Trophoblast cell (in vitro differentiated cells and primary cell): ENCODE measurements around the gene RPS17.

Source experiments
- DNase-seq, 2 donors: peaks; one replicate each; pipeline ENCODE4 v3.0.0-alpha.2; 2016
- H2AFZ ChIP-seq: 2 replicates; pipeline ENCODE4 v1.6.1; 2013; ENCODE audit warnings: low read length, moderate library complexity, mild to moderate bottlenecking; ENCODE audit not compliant: insufficient read depth, poor library complexity
- H2AK5ac ChIP-seq: 2 replicates; pipeline ENCODE4 v1.6.1; 2013; ENCODE audit warnings: mild to moderate bottlenecking, low read length
- H2BK120ac ChIP-seq: 2 replicates; pipeline ENCODE4 v1.6.1; 2013; ENCODE audit warnings: low read length, mild to moderate bottlenecking, moderate library complexity; ENCODE audit not compliant: insufficient read depth, poor library complexity
- H2BK12ac ChIP-seq: 2 replicates; pipeline ENCODE4 v1.6.1; 2013; ENCODE audit warnings: mild to moderate bottlenecking, low read length, moderate library complexity
- H2BK5ac ChIP-seq: 2 replicates; pipeline ENCODE4 v1.6.1; 2013; ENCODE audit warnings: low read length, low read depth, moderate library complexity, mild to moderate bottlenecking; ENCODE audit not compliant: poor library complexity
- H3K14ac ChIP-seq: 2 replicates; pipeline ENCODE4 v1.6.1; 2013; ENCODE audit warnings: mild to moderate bottlenecking, low read length
- H3K18ac ChIP-seq: 2 replicates; pipeline ENCODE4 v1.6.1; 2013; ENCODE audit warnings: mild to moderate bottlenecking, low read length
- H3K23ac ChIP-seq: 2 replicates; pipeline ENCODE4 v1.6.1; 2013; ENCODE audit warnings: low read length
- H3K27ac ChIP-seq: 2 replicates; pipeline ENCODE4 v1.5.1; 2013; ENCODE audit warnings: low read depth, mild to moderate bottlenecking, inconsistent platforms, low read length, moderate library complexity
- H3K27me3 ChIP-seq: 2 replicates; pipeline ENCODE4 v1.6.1; 2013; ENCODE audit warnings: inconsistent platforms, mild to moderate bottlenecking, low read length, moderate library complexity; ENCODE audit not compliant: insufficient read depth
- H3K36me3 ChIP-seq, 2 experiments: 1 replicate in 1 of 2; 2 replicates in 1 of 2; pipeline ENCODE4 v1.6.1; 2013; ENCODE audit warnings: low read length in 2 of 2, mild to moderate bottlenecking in 2 of 2, moderate library complexity in 1 of 2; ENCODE audit not compliant: insufficient read depth in 2 of 2, control insufficient read depth in 1 of 2
- H3K4ac ChIP-seq: 2 replicates; pipeline ENCODE4 v1.6.1; 2013; ENCODE audit warnings: low read depth, mild to moderate bottlenecking, low read length, moderate library complexity
- H3K4me1 ChIP-seq, 2 experiments: 1 replicate in 1 of 2; 2 replicates in 1 of 2; pipeline ENCODE4 v1.6.1; 2013; ENCODE audit warnings: low read length in 2 of 2, mild to moderate bottlenecking in 2 of 2, moderate library complexity in 1 of 2; ENCODE audit not compliant: insufficient read depth in 2 of 2, control insufficient read depth in 1 of 2
- H3K4me2 ChIP-seq: 2 replicates; pipeline ENCODE4 v1.6.1; 2013; ENCODE audit warnings: inconsistent platforms, mild to moderate bottlenecking, low read length, moderate library complexity
- H3K4me3 ChIP-seq: 2 replicates; pipeline ENCODE4 v1.5.1; 2013; ENCODE audit warnings: mild to moderate bottlenecking, low read depth, low read length, inconsistent platforms
- H3K79me1 ChIP-seq: one replicate; pipeline ENCODE4 v1.6.1; 2013; ENCODE audit warnings: low read length
- H3K79me2 ChIP-seq: 2 replicates; pipeline ENCODE4 v1.6.1; 2013; ENCODE audit warnings: low read length, mild to moderate bottlenecking; ENCODE audit not compliant: control insufficient read depth, insufficient read depth, poor library complexity
- H3K9ac ChIP-seq: 2 replicates; pipeline ENCODE4 v1.6.1; 2013; ENCODE audit warnings: mild to moderate bottlenecking, low read length
- H3K9me3 ChIP-seq: 2 replicates; pipeline ENCODE4 v1.6.1; 2013; ENCODE audit warnings: low read depth, mild to moderate bottlenecking, control low read depth, inconsistent platforms, low read length; ENCODE audit not compliant: insufficient read depth
- H4K12ac ChIP-seq: 2 replicates; pipeline ENCODE4 v1.6.1; 2013; ENCODE audit warnings: low read depth, mild to moderate bottlenecking, low read length, moderate library complexity
- H4K8ac ChIP-seq: 2 replicates; pipeline ENCODE4 v1.6.1; 2013; ENCODE audit warnings: low read depth, mild to moderate bottlenecking, low read length, moderate library complexity
- H4K91ac ChIP-seq: one replicate; pipeline ENCODE4 v1.6.1; 2013; ENCODE audit warnings: low read depth, mild to moderate bottlenecking, low read length, moderate library complexity
- WGBS: extraction: QIAGEN DNeasy Blood & Tissue Kit; methylation state at CpG from one replicate; pipeline ENCODE4 v1.1.7; 2013; ENCODE audit warnings: missing lambda C conversion rate; ENCODE audit not compliant: insufficient read length, insufficient coverage; ENCODE audit errors: extremely low coverage; 5-methylcytosine and 5-hydroxymethylcytosine counted together

The RPS17 gene

DNA sequence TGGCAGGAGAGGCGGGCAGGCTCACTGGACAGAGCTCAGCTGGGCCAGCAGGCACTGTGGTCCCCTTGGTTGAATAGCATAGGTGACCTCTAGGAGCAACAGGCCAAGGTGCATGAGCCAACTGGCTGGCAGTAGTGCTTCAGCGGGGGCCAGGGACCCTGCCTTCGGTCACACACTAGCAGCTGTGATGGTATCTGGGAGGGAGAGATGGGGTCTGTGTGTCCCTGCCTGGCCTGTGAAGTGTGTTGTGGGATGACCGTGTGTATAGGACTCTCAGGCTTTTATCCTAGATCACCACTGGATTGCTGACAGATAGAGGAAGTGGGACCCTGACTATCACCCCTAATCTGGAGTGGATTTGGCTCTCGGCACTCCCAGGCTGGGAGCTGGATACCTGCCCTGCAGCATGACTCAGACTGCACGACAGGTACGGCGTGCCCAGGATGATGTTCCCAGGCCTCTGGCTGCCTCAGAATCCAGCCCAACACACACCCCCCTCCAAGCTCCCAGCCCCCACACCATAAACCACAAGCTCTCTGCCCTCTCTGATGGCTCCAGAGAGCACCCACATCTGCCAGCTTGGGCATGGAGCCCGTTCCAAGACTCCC lies 7.8 kb downstream of the RPS17 start:
- Histone ChIP-seq H4K91ac (no peak overlapping the region), H2BK120ac (no peak overlapping the region)

DNA sequence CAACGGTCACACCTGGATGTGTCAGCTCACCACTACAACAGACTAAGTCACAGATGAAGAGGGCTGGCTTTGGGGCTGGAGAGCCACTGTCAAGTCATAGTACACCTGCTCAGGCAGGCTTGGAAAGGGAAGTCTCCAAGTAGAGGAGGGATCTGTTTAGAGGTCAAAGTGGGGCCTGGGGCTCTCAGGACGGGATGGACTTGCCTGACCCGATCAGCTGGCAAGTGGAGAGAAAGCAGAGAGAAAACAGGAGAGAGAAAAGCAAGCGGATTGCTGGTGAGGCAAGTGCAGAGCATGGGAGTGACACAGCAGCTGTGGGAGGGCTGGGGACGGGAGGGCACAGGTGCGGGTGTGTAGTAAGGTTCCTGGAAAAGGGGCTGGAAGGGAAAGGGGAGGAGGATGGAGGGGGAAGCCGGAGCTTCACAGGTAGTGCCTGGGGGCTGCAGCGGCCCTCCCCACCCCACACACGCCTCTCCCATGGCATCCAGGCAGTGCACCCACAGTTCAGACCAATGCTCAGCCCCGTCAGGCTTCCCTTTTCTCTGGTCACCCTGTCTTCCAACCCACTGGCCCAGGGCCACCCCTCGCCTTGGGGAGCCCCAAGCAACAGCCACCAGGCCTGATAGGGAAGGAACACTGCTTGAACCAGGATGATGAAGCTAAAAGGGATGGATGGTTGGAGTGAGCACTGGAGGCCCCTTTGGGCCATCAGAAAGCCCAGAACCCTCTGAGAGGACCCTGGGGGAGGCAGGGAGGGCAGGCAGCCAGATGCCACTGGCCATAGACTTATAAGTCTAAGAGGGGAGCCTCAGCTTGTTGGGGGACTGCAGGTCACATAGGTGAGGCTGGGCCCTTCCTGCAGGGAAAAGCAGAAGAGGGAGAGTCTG lies 8.5 kb downstream of the RPS17 start:
- no peak overlapping the region for H2AK5ac ChIP-seq
- no peaks in the 10 kb centered on the region for H3K9me3 ChIP-seq
- no CpG with 5 or more reads among the region's 11 CpGs for WGBS
- H3K4me3 ChIP-seq: no peak overlapping the region
- H3K9ac ChIP-seq: no peak overlapping the region
- DNase-seq: no peak
- no peak overlapping the region for H4K91ac ChIP-seq
- H3K4me1 ChIP-seq: peaks cover 0 to 3% of the 10 kb centered on the region in 2 experiments
- no peak overlapping the region for H2AFZ ChIP-seq
- no peak overlapping the region for H2BK5ac ChIP-seq
- H3K23ac ChIP-seq: no peak overlapping the region
- H3K79me2 ChIP-seq: no peaks in the 10 kb centered on the region
- H3K79me1 ChIP-seq: peaks cover 2% of the 10 kb centered on the region
- H2BK12ac ChIP-seq: no peak overlapping the region
- H4K8ac ChIP-seq: no peak overlapping the region
- H3K4ac ChIP-seq: no peak overlapping the region
- H3K18ac ChIP-seq: no peak overlapping the region
- H4K12ac ChIP-seq: peak overlapping the region; percentile 26
- H3K14ac ChIP-seq: no peak overlapping the region
- H3K27ac ChIP-seq: no peak overlapping the region
- no peaks in the 10 kb centered on the region for H3K27me3 ChIP-seq
- no peak overlapping the region for H3K4me2 ChIP-seq
- peaks cover 23 to 29% of the 10 kb centered on the region in 2 experiments for H3K36me3 ChIP-seq
- H2BK120ac ChIP-seq: no peak overlapping the region

More for the DNA sequence above, 7.8 kb downstream of the RPS17 start:
- Histone ChIP-seq H4K8ac (no peak overlapping the region), H3K27me3 (no peaks in the 10 kb centered on the region), H2AK5ac (no peak overlapping the region), H3K9me3 (no peaks in the 10 kb centered on the region), H3K9ac (no peak overlapping the region), H3K79me1 (peaks cover 2% of the 10 kb centered on the region), H3K36me3 (peaks cover 27 to 36% of the 10 kb centered on the region in 2 experiments), H3K27ac (no peak overlapping the region), H3K4ac (no peak overlapping the region), H3K14ac (no peak overlapping the region), H3K23ac (no peak overlapping the region), H3K4me2 (no peak overlapping the region), H4K12ac (no peak overlapping the region), H3K4me1 (peaks cover 0 to 3% of the 10 kb centered on the region in 2 experiments), H2BK5ac (no peak overlapping the region), H2BK12ac (no peak overlapping the region), H3K4me3 (no peak overlapping the region), H2AFZ (no peak overlapping the region), H3K79me2 (no peaks in the 10 kb centered on the region), H3K18ac (no peak overlapping the region)
- no CpG with 5 or more reads among the region's 9 CpGs for WGBS
- DNase-seq: no peak

DNA sequence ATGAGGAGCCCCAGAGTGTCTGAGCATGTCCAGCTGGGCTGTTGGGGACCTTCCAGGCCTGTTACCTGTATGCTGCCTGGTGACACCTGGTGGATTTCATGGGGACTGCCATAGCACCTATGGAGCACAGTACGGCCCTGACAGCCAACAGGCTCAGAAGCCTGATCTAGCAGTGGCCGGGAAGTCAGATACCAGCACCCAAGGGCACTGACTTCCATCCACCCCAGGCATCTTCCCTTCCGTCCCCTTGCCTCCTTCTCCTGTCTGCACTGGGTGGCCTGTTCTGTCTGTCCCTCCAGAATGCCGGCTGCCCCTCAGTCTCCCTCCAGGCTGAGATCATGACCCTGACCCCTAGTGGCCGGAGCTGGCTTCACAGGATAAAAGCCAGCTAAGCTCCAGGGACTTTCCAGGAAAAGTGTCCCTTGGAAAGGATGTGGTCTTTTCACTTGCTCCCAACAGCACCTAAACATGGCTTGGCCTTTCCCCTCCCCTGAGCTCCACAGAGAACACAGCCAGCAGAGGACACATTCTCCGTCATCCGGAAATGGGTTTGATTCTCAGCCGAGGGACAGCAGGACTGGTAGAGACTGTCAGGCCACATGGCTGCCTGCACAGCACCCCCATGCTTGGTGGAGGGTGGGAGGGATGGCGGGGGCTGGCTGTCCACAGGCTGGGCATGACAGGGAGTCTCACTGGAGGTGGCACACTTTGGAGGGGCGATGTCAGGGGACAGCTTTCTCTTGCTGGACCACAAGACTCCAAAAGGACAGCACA lies 9.5 kb downstream of the RPS17 start:
- Histone ChIP-seq H2AK5ac (no peak overlapping the region), H3K4me1 (peaks cover 0 to 3% of the 10 kb centered on the region in 2 experiments), H2BK5ac (no peak overlapping the region), H4K91ac (no peak overlapping the region), H3K27me3 (no peaks in the 10 kb centered on the region), H3K14ac (no peak overlapping the region), H3K27ac (no peak overlapping the region), H4K12ac (no peak overlapping the region), H3K18ac (no peak overlapping the region), H3K79me1 (peaks cover 2% of the 10 kb centered on the region), H3K4me2 (peak overlapping the region; percentile 80), H3K9me3 (no peaks in the 10 kb centered on the region), H2BK120ac (no peak overlapping the region), H3K23ac (no peak overlapping the region), H4K8ac (peak overlapping the region; percentile 41), H3K4me3 (no peak overlapping the region), H3K36me3 (peaks cover 14 to 19% of the 10 kb centered on the region in 2 experiments), H3K79me2 (no peaks in the 10 kb centered on the region), H2AFZ (peak overlapping the region; percentile 57), H3K4ac (no peak overlapping the region), H3K9ac (peak overlapping the region; percentile 43), H2BK12ac (no peak overlapping the region)
- DNase-seq: peak; percentile 44 to 75
- WGBS: no CpG with 5 or more reads among the region's 10 CpGs

DNA sequence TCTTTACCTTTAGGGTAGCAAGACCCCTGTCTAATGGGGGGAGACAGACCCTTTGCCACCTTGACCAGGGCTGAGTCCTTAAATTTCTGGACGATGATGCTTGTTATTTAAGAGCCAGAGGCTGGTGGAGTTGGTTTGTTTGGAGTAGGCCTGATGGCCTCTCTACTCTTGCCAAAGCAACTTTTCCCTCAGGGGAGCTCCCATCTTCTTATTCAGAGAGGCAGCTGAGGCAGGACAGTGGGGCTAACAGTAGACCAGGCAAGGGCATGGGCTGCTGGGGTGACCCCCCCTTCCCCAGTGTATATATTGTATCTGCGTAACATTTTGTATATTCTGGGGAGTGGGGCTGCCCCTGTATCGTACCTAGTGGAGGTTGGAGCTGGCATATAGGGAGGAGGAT lies 10.3 kb downstream of the RPS17 start:
- Histone ChIP-seq H3K27ac (no peak overlapping the region), H4K91ac (no peak overlapping the region), H2BK5ac (no peak overlapping the region), H4K8ac (no peak overlapping the region), H3K23ac (no peak overlapping the region), H3K36me3 (peaks cover 10 to 16% of the 10 kb centered on the region in 2 experiments), H2AK5ac (no peak overlapping the region), H4K12ac (no peak overlapping the region), H3K27me3 (no peaks in the 10 kb centered on the region), H2BK12ac (no peak overlapping the region), H3K4me3 (no peak overlapping the region), H3K9me3 (no peaks in the 10 kb centered on the region), H3K79me2 (no peaks in the 10 kb centered on the region), H3K4me2 (no peak overlapping the region), H3K14ac (no peak overlapping the region), H3K4ac (no peak overlapping the region), H3K79me1 (peaks cover 2% of the 10 kb centered on the region), H3K18ac (no peak overlapping the region), H2BK120ac (no peak overlapping the region), H3K9ac (no peak overlapping the region), H2AFZ (no peak overlapping the region), H3K4me1 (peaks cover 0 to 3% of the 10 kb centered on the region in 2 experiments)
- DNase-seq: no peak
- WGBS: no CpG with 5 or more reads among the region's 3 CpGs
